SH-SY5Y (cell line): ENCODE results near the gene GID4.

Experiments
- GATA2 ChIP-seq: IDR thresholded peaks from 2 replicates; pipeline ENCODE4 v1.6.1; 2011; ENCODE audit warnings: mild to moderate bottlenecking, low read depth, low read length
- GATA3 ChIP-seq: IDR thresholded peaks from 2 replicates; pipeline ENCODE4 v1.6.1; 2011; ENCODE audit warnings: low read depth, mild to moderate bottlenecking, low read length, moderate library complexity

The GID4 gene

DNA sequence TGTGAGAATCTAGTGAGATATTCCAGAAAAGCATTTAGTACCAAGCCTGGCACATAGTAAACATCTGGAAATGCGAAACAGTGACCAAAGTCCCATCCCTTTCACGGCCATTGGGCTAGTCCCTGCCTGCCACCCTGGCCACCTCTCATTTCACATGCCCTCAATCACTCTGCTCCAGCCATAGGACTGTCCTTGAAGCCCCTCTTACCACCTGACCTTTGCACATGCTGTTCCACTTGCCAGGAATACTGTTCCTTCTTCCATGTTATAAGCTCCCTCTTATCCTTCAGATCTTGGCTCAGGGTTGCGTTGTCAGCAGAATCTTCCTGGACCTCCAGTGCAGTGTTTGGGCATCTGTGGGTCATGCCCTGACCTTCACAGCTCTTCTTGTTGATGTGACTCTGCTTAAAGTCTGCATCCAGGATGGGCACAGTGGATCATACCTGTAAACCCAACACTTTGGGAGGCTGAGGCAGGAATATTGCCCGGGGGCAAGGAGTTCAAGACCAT is 71.5 kb downstream of the GID4 start:
- no peak for TF ChIP-seq GATA2
- TF ChIP-seq GATA3 = no peak

- TF ChIP-seq GATA3 (no peak), GATA2 (no peak)
Measured at GRCh38 chr17:18111330-18111971, 72.2 kb downstream of the GID4 start.

GRCh38 chr17:18115517-18115916 is 76.3 kb downstream of the GID4 start:
- TF ChIP-seq GATA3 = no peak
- TF ChIP-seq GATA2 = no peak

DNA sequence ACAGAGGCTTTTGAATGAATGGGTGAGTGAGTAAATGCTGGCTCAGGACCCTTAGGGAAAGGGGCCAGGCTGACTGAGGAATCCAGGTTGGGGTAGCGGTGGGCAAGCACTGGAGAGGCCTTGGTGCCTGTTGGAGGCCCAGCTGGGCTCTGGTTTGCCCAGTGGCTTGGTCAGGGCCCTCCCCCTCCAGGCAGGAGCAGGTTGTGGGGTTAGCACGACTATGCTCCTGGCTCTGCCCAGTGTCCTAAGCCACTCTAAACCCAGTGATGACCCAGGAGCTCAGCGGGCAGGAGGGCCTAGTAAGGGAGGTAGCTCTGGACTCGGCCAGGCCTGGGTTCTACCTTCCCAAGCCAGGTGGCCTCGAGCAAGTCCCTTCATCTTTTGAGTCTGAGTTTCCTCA is 76.9 kb downstream of the GID4 start:
- no peak for TF ChIP-seq GATA2
- no peak for TF ChIP-seq GATA3

- TF ChIP-seq GATA3 = no peak
- TF ChIP-seq GATA2 = no peak
Measured at GRCh38 chr17:18117533-18117932, 78.3 kb downstream of the GID4 start.
